HEK293 (cell line): ENCODE results near the gene PACS2.

Experiments used
- KLF1 ChIP-seq: fragments of 450-650 bp; formaldehyde crosslinking; IDR thresholded peaks from 2 replicates; pipeline ENCODE4 v1.5.1; 2016; ENCODE audit warnings: missing biosample characterization, missing genetic modification characterization
- SALL2 ChIP-seq: fragments of 450-650 bp; formaldehyde crosslinking; IDR thresholded peaks from 2 replicates; pipeline ENCODE4 v1.5.0; 2017; ENCODE audit warnings: missing biosample characterization, mild to moderate bottlenecking, missing genetic modification characterization, borderline replicate concordance
- SETDB1 ChIP-seq: IDR thresholded peaks from one replicate; pipeline ENCODE4 v1.6.1; 2017; ENCODE audit warnings: mild to moderate bottlenecking, low read length, moderate library complexity, mixed read lengths; ENCODE audit not compliant: insufficient read length
- TRIM28 ChIP-seq: IDR thresholded peaks from 2 replicates; pipeline ENCODE4 v1.6.1; 2011; ENCODE audit warnings: low read length, control low read depth, borderline replicate concordance
- YY2 ChIP-seq: fragments of 450-650 bp; formaldehyde crosslinking; IDR thresholded peaks from 2 replicates; pipeline ENCODE4 v1.5.1; 2016; ENCODE audit warnings: missing biosample characterization, missing genetic modification characterization
- ZNF146 ChIP-seq: fragments of 450-650 bp; formaldehyde crosslinking; IDR thresholded peaks from 2 replicates; pipeline ENCODE4 v1.5.1; 2016; ENCODE audit warnings: missing biosample characterization, missing genetic modification characterization
- ZNF157 ChIP-seq: fragments of 450-650 bp; formaldehyde crosslinking; IDR thresholded peaks from 2 replicates; pipeline ENCODE4 v1.5.1; 2016; ENCODE audit warnings: missing biosample characterization, missing genetic modification characterization
- ZNF2 ChIP-seq: fragments of 450-650 bp; formaldehyde crosslinking; IDR thresholded peaks from 2 replicates; pipeline ENCODE4 v1.5.1; 2016; ENCODE audit warnings: missing biosample characterization, missing genetic modification characterization
- ZNF473 ChIP-seq: fragments of 450-650 bp; formaldehyde crosslinking; IDR thresholded peaks from 2 replicates; pipeline ENCODE4 v1.5.1; 2017; ENCODE audit warnings: missing biosample characterization, missing genetic modification characterization
- ZNF521 ChIP-seq: fragments of 450-650 bp; formaldehyde crosslinking; IDR thresholded peaks from 2 replicates; pipeline ENCODE4 v1.5.1; 2017; ENCODE audit warnings: missing biosample characterization, mild to moderate bottlenecking, missing genetic modification characterization
- ZNF529 ChIP-seq: fragments of 450-650 bp; formaldehyde crosslinking; IDR thresholded peaks from 2 replicates; pipeline ENCODE4 v1.5.1; 2017; ENCODE audit warnings: missing genetic modification characterization, missing biosample characterization; ENCODE audit not compliant: insufficient replicate concordance
- ZNF530 ChIP-seq: fragments of 450-650 bp; formaldehyde crosslinking; IDR thresholded peaks from 2 replicates; pipeline ENCODE4 v1.5.1; 2016; ENCODE audit warnings: low read depth, missing biosample characterization, missing genetic modification characterization
- ZNF558 ChIP-seq: fragments of 450-650 bp; formaldehyde crosslinking; IDR thresholded peaks from 2 replicates; pipeline ENCODE4 v1.5.1; 2016; ENCODE audit warnings: missing biosample characterization, missing genetic modification characterization
- ZNF768 ChIP-seq: fragments of 450-650 bp; formaldehyde crosslinking; IDR thresholded peaks from 2 replicates; pipeline ENCODE4 v1.5.1; 2018; ENCODE audit warnings: missing biosample characterization, mild to moderate bottlenecking, missing genetic modification characterization
- ZNF785 ChIP-seq: fragments of 450-650 bp; formaldehyde crosslinking; IDR thresholded peaks from 2 replicates; pipeline ENCODE4 v1.5.1; 2016; ENCODE audit warnings: missing biosample characterization, missing genetic modification characterization
- ZNF792 ChIP-seq: fragments of 450-650 bp; formaldehyde crosslinking; IDR thresholded peaks from 2 replicates; pipeline ENCODE4 v1.5.1; 2016; ENCODE audit warnings: missing biosample characterization, missing genetic modification characterization
- ZNF837 ChIP-seq: fragments of 450-650 bp; formaldehyde crosslinking; IDR thresholded peaks from 2 replicates; pipeline ENCODE4 v1.5.1; 2016; ENCODE audit warnings: missing biosample characterization, missing genetic modification characterization
- ZSCAN23 ChIP-seq: fragments of 450-650 bp; formaldehyde crosslinking; IDR thresholded peaks from 2 replicates; pipeline ENCODE4 v1.5.1; 2016; ENCODE audit warnings: missing biosample characterization, missing genetic modification characterization
- TF ChIP-seq, protein P1 (sequence below): fragments of 450-650 bp; formaldehyde crosslinking; IDR thresholded peaks from 2 replicates; pipeline ENCODE4 v1.5.1; 2016; ENCODE audit warnings: missing biosample characterization, missing genetic modification characterization, borderline replicate concordance
- TF ChIP-seq, protein P2 (sequence below): fragments of 450-650 bp; formaldehyde crosslinking; IDR thresholded peaks from 2 replicates; pipeline ENCODE4 v1.5.1; 2017; ENCODE audit warnings: missing biosample characterization, missing genetic modification characterization
- TF ChIP-seq, protein P3 (sequence below): fragments of 450-650 bp; formaldehyde crosslinking; IDR thresholded peaks from 2 replicates; pipeline ENCODE4 v1.5.1; 2016; ENCODE audit warnings: missing biosample characterization, missing genetic modification characterization
- TF ChIP-seq, protein P4 (sequence below): fragments of 450-650 bp; formaldehyde crosslinking; IDR thresholded peaks from 2 replicates; pipeline ENCODE4 v1.5.1; 2016; ENCODE audit warnings: missing biosample characterization, missing genetic modification characterization
- TF ChIP-seq, protein P5 (sequence below): fragments of 450-650 bp; formaldehyde crosslinking; IDR thresholded peaks from 2 replicates; pipeline ENCODE4 v1.5.1; 2016; ENCODE audit warnings: missing biosample characterization, missing genetic modification characterization
- TF ChIP-seq, protein P6 (sequence below): fragments of 450-650 bp; formaldehyde crosslinking; IDR thresholded peaks from 2 replicates; pipeline ENCODE4 v1.5.1; 2016; ENCODE audit warnings: missing biosample characterization, missing genetic modification characterization, low read depth

PACS2 gene

DNA sequence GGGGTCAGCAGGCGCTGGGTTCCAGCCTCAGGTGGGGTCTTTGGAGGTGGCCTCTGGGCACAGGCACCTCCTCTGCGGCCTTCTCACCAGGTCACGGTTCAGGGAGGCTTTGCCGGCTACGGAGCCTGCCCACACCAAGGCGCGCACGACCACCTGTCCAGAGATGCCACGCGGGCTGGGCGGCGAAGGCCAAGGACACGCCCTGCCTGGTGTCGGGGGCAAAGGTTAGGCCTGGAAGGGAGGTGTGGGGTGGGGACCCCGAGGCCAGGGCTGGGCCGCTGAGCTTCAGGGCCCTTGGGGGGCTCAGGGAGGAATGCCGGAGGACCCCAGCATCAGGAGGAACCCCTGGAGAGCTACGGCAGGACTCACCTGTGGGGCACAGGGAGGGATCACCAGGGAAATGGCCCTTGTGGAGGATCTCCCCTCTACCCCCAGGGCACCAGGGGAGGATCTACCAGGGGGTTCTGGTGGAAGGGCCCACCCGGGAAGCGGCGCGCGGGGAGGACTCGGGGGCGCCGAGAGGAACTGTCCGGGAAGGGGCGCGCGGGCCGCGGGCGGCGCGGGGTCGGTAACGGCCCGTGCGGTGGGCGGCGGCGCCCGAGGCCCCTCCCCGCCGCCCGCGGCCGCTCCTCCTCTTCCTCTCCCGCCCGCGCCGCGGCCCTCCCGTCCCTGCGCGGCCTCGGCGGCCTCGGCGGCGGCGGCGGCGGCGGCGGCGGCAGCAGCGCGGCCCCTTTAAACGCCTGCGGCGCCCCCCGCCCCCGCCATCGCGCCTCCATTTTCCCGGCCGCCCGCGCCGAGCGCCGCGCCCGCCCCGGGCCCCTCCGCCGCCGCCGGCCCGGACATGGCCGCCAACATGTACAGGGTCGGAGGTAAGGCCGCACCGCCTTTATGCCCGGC, 104.9 kb downstream of the PACS2 start, which contains the start of gene MTA1 (continued):
- TF ChIP-seq, protein P1, sequence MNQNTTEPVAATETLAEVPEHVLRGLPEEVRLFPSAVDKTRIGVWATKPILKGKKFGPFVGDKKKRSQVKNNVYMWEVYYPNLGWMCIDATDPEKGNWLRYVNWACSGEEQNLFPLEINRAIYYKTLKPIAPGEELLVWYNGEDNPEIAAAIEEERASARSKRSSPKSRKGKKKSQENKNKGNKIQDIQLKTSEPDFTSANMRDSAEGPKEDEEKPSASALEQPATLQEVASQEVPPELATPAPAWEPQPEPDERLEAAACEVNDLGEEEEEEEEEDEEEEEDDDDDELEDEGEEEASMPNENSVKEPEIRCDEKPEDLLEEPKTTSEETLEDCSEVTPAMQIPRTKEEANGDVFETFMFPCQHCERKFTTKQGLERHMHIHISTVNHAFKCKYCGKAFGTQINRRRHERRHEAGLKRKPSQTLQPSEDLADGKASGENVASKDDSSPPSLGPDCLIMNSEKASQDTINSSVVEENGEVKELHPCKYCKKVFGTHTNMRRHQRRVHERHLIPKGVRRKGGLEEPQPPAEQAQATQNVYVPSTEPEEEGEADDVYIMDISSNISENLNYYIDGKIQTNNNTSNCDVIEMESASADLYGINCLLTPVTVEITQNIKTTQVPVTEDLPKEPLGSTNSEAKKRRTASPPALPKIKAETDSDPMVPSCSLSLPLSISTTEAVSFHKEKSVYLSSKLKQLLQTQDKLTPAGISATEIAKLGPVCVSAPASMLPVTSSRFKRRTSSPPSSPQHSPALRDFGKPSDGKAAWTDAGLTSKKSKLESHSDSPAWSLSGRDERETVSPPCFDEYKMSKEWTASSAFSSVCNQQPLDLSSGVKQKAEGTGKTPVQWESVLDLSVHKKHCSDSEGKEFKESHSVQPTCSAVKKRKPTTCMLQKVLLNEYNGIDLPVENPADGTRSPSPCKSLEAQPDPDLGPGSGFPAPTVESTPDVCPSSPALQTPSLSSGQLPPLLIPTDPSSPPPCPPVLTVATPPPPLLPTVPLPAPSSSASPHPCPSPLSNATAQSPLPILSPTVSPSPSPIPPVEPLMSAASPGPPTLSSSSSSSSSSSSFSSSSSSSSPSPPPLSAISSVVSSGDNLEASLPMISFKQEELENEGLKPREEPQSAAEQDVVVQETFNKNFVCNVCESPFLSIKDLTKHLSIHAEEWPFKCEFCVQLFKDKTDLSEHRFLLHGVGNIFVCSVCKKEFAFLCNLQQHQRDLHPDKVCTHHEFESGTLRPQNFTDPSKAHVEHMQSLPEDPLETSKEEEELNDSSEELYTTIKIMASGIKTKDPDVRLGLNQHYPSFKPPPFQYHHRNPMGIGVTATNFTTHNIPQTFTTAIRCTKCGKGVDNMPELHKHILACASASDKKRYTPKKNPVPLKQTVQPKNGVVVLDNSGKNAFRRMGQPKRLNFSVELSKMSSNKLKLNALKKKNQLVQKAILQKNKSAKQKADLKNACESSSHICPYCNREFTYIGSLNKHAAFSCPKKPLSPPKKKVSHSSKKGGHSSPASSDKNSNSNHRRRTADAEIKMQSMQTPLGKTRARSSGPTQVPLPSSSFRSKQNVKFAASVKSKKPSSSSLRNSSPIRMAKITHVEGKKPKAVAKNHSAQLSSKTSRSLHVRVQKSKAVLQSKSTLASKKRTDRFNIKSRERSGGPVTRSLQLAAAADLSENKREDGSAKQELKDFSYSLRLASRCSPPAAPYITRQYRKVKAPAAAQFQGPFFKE (tag by site-specific recombination), result no peak
- no peak for TF ChIP-seq ZNF157 (tag by site-specific recombination)
- TF ChIP-seq, protein P2, sequence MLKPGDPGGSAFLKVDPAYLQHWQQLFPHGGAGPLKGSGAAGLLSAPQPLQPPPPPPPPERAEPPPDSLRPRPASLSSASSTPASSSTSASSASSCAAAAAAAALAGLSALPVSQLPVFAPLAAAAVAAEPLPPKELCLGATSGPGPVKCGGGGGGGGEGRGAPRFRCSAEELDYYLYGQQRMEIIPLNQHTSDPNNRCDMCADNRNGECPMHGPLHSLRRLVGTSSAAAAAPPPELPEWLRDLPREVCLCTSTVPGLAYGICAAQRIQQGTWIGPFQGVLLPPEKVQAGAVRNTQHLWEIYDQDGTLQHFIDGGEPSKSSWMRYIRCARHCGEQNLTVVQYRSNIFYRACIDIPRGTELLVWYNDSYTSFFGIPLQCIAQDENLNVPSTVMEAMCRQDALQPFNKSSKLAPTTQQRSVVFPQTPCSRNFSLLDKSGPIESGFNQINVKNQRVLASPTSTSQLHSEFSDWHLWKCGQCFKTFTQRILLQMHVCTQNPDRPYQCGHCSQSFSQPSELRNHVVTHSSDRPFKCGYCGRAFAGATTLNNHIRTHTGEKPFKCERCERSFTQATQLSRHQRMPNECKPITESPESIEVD (tag by site-specific recombination), result no peak
- TF ChIP-seq ZNF792 (tag by site-specific recombination), result no peak
- no peak for TF ChIP-seq TRIM28
- TF ChIP-seq SALL2 (tag by site-specific recombination), result no peak
- no peak for TF ChIP-seq ZNF768
- no peak for TF ChIP-seq ZNF2 (tag by site-specific recombination)
- TF ChIP-seq, protein P3, sequence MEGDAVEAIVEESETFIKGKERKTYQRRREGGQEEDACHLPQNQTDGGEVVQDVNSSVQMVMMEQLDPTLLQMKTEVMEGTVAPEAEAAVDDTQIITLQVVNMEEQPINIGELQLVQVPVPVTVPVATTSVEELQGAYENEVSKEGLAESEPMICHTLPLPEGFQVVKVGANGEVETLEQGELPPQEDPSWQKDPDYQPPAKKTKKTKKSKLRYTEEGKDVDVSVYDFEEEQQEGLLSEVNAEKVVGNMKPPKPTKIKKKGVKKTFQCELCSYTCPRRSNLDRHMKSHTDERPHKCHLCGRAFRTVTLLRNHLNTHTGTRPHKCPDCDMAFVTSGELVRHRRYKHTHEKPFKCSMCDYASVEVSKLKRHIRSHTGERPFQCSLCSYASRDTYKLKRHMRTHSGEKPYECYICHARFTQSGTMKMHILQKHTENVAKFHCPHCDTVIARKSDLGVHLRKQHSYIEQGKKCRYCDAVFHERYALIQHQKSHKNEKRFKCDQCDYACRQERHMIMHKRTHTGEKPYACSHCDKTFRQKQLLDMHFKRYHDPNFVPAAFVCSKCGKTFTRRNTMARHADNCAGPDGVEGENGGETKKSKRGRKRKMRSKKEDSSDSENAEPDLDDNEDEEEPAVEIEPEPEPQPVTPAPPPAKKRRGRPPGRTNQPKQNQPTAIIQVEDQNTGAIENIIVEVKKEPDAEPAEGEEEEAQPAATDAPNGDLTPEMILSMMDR (tag by site-specific recombination), result no peak
- no peak for TF ChIP-seq ZNF530 (tag by site-specific recombination)
- no peak for TF ChIP-seq YY2 (tag by site-specific recombination)
- TF ChIP-seq, protein P4, sequence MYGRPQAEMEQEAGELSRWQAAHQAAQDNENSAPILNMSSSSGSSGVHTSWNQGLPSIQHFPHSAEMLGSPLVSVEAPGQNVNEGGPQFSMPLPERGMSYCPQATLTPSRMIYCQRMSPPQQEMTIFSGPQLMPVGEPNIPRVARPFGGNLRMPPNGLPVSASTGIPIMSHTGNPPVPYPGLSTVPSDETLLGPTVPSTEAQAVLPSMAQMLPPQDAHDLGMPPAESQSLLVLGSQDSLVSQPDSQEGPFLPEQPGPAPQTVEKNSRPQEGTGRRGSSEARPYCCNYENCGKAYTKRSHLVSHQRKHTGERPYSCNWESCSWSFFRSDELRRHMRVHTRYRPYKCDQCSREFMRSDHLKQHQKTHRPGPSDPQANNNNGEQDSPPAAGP (tag by site-specific recombination), result no peak; the same call in 1 of the 2 replicates
- TF ChIP-seq, protein P5, sequence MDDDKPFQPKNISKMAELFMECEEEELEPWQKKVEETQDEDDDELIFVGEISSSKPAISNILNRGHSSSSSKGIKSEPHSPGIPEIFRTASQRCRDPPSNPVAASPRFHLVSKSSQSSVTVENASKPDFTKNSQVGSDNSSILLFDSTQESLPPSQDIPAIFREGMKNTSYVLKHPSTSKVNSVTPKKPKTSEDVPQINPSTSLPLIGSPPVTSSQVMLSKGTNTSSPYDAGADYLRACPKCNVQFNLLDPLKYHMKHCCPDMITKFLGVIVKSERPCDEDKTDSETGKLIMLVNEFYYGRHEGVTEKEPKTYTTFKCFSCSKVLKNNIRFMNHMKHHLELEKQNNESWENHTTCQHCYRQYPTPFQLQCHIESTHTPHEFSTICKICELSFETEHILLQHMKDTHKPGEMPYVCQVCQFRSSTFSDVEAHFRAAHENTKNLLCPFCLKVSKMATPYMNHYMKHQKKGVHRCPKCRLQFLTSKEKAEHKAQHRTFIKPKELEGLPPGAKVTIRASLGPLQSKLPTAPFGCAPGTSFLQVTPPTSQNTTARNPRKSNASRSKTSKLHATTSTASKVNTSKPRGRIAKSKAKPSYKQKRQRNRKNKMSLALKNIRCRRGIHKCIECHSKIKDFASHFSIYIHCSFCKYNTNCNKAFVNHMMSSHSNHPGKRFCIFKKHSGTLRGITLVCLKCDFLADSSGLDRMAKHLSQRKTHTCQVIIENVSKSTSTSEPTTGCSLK, result no peak
- TF ChIP-seq ZNF529 (tag by site-specific recombination), result no peak
- TF ChIP-seq ZNF837 (tag by site-specific recombination), result no peak
- no peak for TF ChIP-seq ZNF473 (tag by site-specific recombination)
- no peak for TF ChIP-seq ZSCAN23 (tag by site-specific recombination)
- no peak for TF ChIP-seq ZNF785 (tag by site-specific recombination)
- TF ChIP-seq KLF1 (tag by site-specific recombination), result 0 out of 2 replicates have a peak, but pooled peaks have one; percentile 15
- TF ChIP-seq SETDB1, result no peak
- no peak for TF ChIP-seq ZNF146 (tag by site-specific recombination)
- TF ChIP-seq ZNF558, result no peak
- no peak for TF ChIP-seq ZNF521 (tag by site-specific recombination)
- TF ChIP-seq, protein P6, sequence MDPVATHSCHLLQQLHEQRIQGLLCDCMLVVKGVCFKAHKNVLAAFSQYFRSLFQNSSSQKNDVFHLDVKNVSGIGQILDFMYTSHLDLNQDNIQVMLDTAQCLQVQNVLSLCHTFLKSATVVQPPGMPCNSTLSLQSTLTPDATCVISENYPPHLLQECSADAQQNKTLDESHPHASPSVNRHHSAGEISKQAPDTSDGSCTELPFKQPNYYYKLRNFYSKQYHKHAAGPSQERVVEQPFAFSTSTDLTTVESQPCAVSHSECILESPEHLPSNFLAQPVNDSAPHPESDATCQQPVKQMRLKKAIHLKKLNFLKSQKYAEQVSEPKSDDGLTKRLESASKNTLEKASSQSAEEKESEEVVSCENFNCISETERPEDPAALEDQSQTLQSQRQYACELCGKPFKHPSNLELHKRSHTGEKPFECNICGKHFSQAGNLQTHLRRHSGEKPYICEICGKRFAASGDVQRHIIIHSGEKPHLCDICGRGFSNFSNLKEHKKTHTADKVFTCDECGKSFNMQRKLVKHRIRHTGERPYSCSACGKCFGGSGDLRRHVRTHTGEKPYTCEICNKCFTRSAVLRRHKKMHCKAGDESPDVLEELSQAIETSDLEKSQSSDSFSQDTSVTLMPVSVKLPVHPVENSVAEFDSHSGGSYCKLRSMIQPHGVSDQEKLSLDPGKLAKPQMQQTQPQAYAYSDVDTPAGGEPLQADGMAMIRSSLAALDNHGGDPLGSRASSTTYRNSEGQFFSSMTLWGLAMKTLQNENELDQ, result no peak
